ENCODE results near the gene CTSD. TPM values are rescaled to one million over a fixed set of nuclear protein-coding genes. Genes with fewer than 3 reads are reported as not detected.

CTSD gene
- total and polyA plus RNA-seq, 8 donors, result 115 to 590 (median 257) TPM

GRCh38 chr11:1734641-1735081, 29.1 kb downstream of the CTSD start:
- H3K36me3 ChIP-seq, result no peaks in the 10 kb centered on the region

GRCh38 chr11:1733716-1734640, 29.7 kb downstream of the CTSD start:
- TF ChIP-seq POLR2AphosphoS5 (IDR thresholded peaks at IDR 0.05), result no peak
- no peak for TF ChIP-seq POLR2A (IDR thresholded peaks at IDR 0.05)
- TF ChIP-seq EP300 (IDR thresholded peaks at IDR 0.05), result no peak
- no peak for TF ChIP-seq CTCF (IDR thresholded peaks at IDR 0.05)
- H3K4me3 ChIP-seq, result no peak overlapping the region
- WGBS, 5 donors, result 70 to 79% (median 75%) methylated on average over 28 of the region's 28 CpGs
- H3K9me3 ChIP-seq, result peaks cover 0 to 24% (median 21%) of the 10 kb centered on the region in 4 donors
- no peaks in the 10 kb centered on the region for H3K4me1 ChIP-seq
- intact Hi-C loops (cut with DNase I; ENCODE audit: low total_unique reads), result no loop called here
- no peak overlapping the region for H3K27ac ChIP-seq
- DNase-seq, result no peak
- no peaks in the 10 kb centered on the region for H3K36me3 ChIP-seq
- H3K27me3 ChIP-seq, result peaks cover 6 to 91% (median 36%) of the 10 kb centered on the region in 3 donors

More at GRCh38 chr11:1734641-1735081, 29.1 kb downstream of the CTSD start:
- intact Hi-C loops (cut with DNase I; ENCODE audit: low total_unique reads), result no loop called here
- Histone ChIP-seq H3K4me1 (no peaks in the 10 kb centered on the region), H3K27me3 (peaks cover 6 to 93% (median 31%) of the 10 kb centered on the region in 3 donors), H3K9me3 (peaks cover 0 to 24% (median 21%) of the 10 kb centered on the region in 4 donors), H3K27ac (no peak overlapping the region), H3K4me3 (no peak overlapping the region)
- no peak for TF ChIP-seq POLR2A (IDR thresholded peaks at IDR 0.05)
- DNase-seq, result no peak
- 56 to 65% (median 59%) methylated on average over 10 of the region's 10 CpGs for WGBS, 5 donors

- peaks cover 6 to 87% (median 38%) of the 10 kb centered on the region in 3 donors for H3K27me3 ChIP-seq
- no peaks in the 10 kb centered on the region for H3K4me1 ChIP-seq
- H3K36me3 ChIP-seq, result no peaks in the 10 kb centered on the region
- 64 to 79% (median 73%) methylated on average over 13 to 14 of the region's 14 CpGs for WGBS, 5 donors
- TF ChIP-seq CTCF (IDR thresholded peaks at IDR 0.05) (no peak), POLR2A (IDR thresholded peaks at IDR 0.05) (no peak), EP300 (IDR thresholded peaks at IDR 0.05) (no peak), POLR2AphosphoS5 (IDR thresholded peaks at IDR 0.05) (no peak)
- H3K9me3 ChIP-seq, result peaks cover 0 to 24% (median 21%) of the 10 kb centered on the region in 4 donors
- no peak overlapping the region for H3K27ac ChIP-seq
- H3K4me3 ChIP-seq, result no peak overlapping the region
- intact Hi-C loops (cut with DNase I; ENCODE audit: low total_unique reads), result no loop called here
- DNase-seq, result no peak
Measured at GRCh38 chr11:1733009-1733715, 30.6 kb downstream of the CTSD start.

GRCh38 chr11:1732418-1733008, 31.2 kb downstream of the CTSD start:
- Histone ChIP-seq H3K4me1 (no peaks in the 10 kb centered on the region), H3K36me3 (no peaks in the 10 kb centered on the region), H3K27ac (no peak overlapping the region), H3K4me3 (no peak overlapping the region), H3K27me3 (peaks cover 6 to 87% (median 41%) of the 10 kb centered on the region in 3 donors), H3K9me3 (peaks cover 0 to 18% (median 17%) of the 10 kb centered on the region in 4 donors)
- 27 to 45% (median 33%) methylated on average over 4 to 13 of the region's 13 CpGs for WGBS, 5 donors
- DNase-seq, result no peak
- TF ChIP-seq POLR2AphosphoS5 (IDR thresholded peaks at IDR 0.05), result no peak
- TF ChIP-seq CTCF (IDR thresholded peaks at IDR 0.05), result no peak
- no peak for TF ChIP-seq EP300 (IDR thresholded peaks at IDR 0.05)
- no peak for TF ChIP-seq POLR2A (IDR thresholded peaks at IDR 0.05)
- intact Hi-C loops (cut with DNase I; ENCODE audit: low total_unique reads), result no loop called here

All from stomach (tissue), 9 donors.